GM23338 (cell line): ENCODE data around the gene CTRB2. TPM values are rescaled to one million over a fixed set of nuclear protein-coding genes. Genes with fewer than 3 reads are reported as not detected.
A peak's percentile ranks its signal among the peaks of the same experiment; 100 is the strongest.

Experiments
- ATAC-seq: fragments of 200-7000 bp; cut with Tn5 transposase; 3 replicates; pipeline ENCODE4 v1.9.1; 2020
- DNase-seq: peaks from one replicate; pipeline ENCODE4 v3.0.0-alpha.2; 2015; ENCODE audit warnings: low spot score
- H2AFZ ChIP-seq: fragments of 200-600 bp; sonication (generic); 2 replicates; pipeline ENCODE4 v1.8.0; 2016; ENCODE audit warnings: antibody characterized with exemption, mild to moderate bottlenecking, moderate library complexity
- H3F3A ChIP-seq: fragments of 200-600 bp; sonication (generic); replicated peaks from 2 replicates; pipeline ENCODE4 v1.8.0; 2017; ENCODE audit warnings: antibody characterized with exemption, mixed run types, low read depth
- H3K27ac ChIP-seq: fragments of 200-600 bp; sonication (generic); 2 replicates; pipeline ENCODE4 v1.6.1; 2016; ENCODE audit warnings: low read depth
- H3K27me3 ChIP-seq: fragments of 200-600 bp; sonication (generic); 2 replicates; pipeline ENCODE4 v1.8.0; 2016; ENCODE audit warnings: mild to moderate bottlenecking, mixed run types, moderate library complexity; ENCODE audit not compliant: insufficient read depth
- H3K36me3 ChIP-seq: fragments of 200-600 bp; sonication (generic); 2 replicates; pipeline ENCODE4 v1.8.0; 2016; ENCODE audit warnings: mild to moderate bottlenecking; ENCODE audit not compliant: insufficient read depth
- H3K4me1 ChIP-seq: fragments of 200-600 bp; sonication (generic); 2 replicates; pipeline ENCODE4 v1.8.0; 2016; ENCODE audit warnings: mild to moderate bottlenecking, moderate library complexity; ENCODE audit not compliant: insufficient read depth
- H3K4me2 ChIP-seq: fragments of 200-600 bp; sonication (generic); 2 replicates; pipeline ENCODE4 v1.7.1; 2017; ENCODE audit warnings: mixed run types
- H3K4me3 ChIP-seq: fragments of 200-600 bp; sonication (generic); 2 replicates; pipeline ENCODE4 v1.6.1; 2016; ENCODE audit warnings: mixed run types
- H3K79me2 ChIP-seq: fragments of 200-600 bp; sonication (generic); replicated peaks from 2 replicates; pipeline ENCODE4 v1.8.0; 2017; ENCODE audit warnings: mild to moderate bottlenecking; ENCODE audit not compliant: insufficient read depth
- H3K9me2 ChIP-seq: fragments of 200-600 bp; sonication (generic); 2 replicates; pipeline ENCODE4 v1.8.0; 2017; ENCODE audit not compliant: insufficient read depth
- H4K20me1 ChIP-seq: fragments of 200-600 bp; sonication (generic); replicated peaks from 2 replicates; pipeline ENCODE4 v1.8.0; 2017; ENCODE audit warnings: mild to moderate bottlenecking; ENCODE audit not compliant: insufficient read depth
- H3K27ac Mint-ChIP-seq: 2 replicates; pipeline ENCODE4 v1.8.0; 2020; ENCODE audit warnings: inconsistent platforms, mild to moderate bottlenecking, moderate library complexity, mixed read lengths
- H3K27me3 Mint-ChIP-seq: 3 replicates; pipeline ENCODE4 v1.8.0; 2022; ENCODE audit warnings: low read depth, mild to moderate bottlenecking, moderate library complexity, mixed read lengths, inconsistent platforms; ENCODE audit not compliant: insufficient read depth, poor library complexity
- H3K36me3 Mint-ChIP-seq: 3 replicates; pipeline ENCODE4 v1.8.0; 2021; ENCODE audit warnings: low read depth, mild to moderate bottlenecking, inconsistent platforms, moderate library complexity, mixed read lengths
- H3K4me1 Mint-ChIP-seq: 3 replicates; pipeline ENCODE4 v1.8.0; 2020; ENCODE audit warnings: mild to moderate bottlenecking, inconsistent platforms, mixed read lengths
- H3K4me3 Mint-ChIP-seq: 3 replicates; pipeline ENCODE4 v1.8.0; 2021; ENCODE audit warnings: moderate library complexity, mild to moderate bottlenecking, inconsistent platforms, mixed read lengths
- H3K9me3 Mint-ChIP-seq: 3 replicates; pipeline ENCODE4 v1.8.0; 2020; ENCODE audit warnings: moderate library complexity, mild to moderate bottlenecking, inconsistent platforms, mixed read lengths
- CREB1 ChIP-seq: fragments of 250-450 bp; sonication (Bioruptor Pico); IDR thresholded peaks from 2 replicates; pipeline ENCODE4 v1.5.0; 2020; ENCODE audit warnings: low read depth, mild to moderate bottlenecking, moderate library complexity
- EZH2 ChIP-seq: fragments of 200-600 bp; sonication (generic); IDR thresholded peaks from one replicate; pipeline ENCODE4 v1.8.0; 2017; ENCODE audit warnings: antibody characterized with exemption, mild to moderate bottlenecking, low read depth; ENCODE audit not compliant: unreplicated experiment
- EZH2phosphoT487 ChIP-seq: fragments of 200-600 bp; sonication (generic); IDR thresholded peaks from one replicate; pipeline ENCODE4 v1.8.1; 2018; ENCODE audit warnings: antibody characterized with exemption; ENCODE audit not compliant: unreplicated experiment
- JUNB ChIP-seq: IDR thresholded peaks from one replicate; pipeline ENCODE4 v1.6.1; 2016; ENCODE audit warnings: antibody characterized with exemption; ENCODE audit not compliant: unreplicated experiment
- NANOG ChIP-seq: IDR thresholded peaks from 2 replicates; pipeline ENCODE4 v1.6.1; 2016; ENCODE audit warnings: antibody characterized with exemption, borderline replicate concordance
- POLR2AphosphoS5 ChIP-seq: IDR thresholded peaks from 2 replicates; pipeline ENCODE4 v1.6.1; 2016; ENCODE audit warnings: antibody characterized with exemption, low read depth
- STAT1 ChIP-seq: IDR thresholded peaks from one replicate; pipeline ENCODE4 v1.6.1; 2016; ENCODE audit warnings: antibody characterized with exemption; ENCODE audit not compliant: unreplicated experiment
- ZNF114 ChIP-seq: fragments of 250-450 bp; sonication (Bioruptor Pico); IDR thresholded peaks from 2 replicates; pipeline ENCODE4 v1.5.0; 2020; ENCODE audit warnings: mild to moderate bottlenecking, moderate library complexity
- ZNF462 ChIP-seq: fragments of 250-450 bp; sonication (Bioruptor Pico); IDR thresholded peaks from 2 replicates; pipeline ENCODE4 v1.5.0; 2020; ENCODE audit warnings: mild to moderate bottlenecking, moderate library complexity
- polyA plus RNA-seq: library from polyadenylated mRNA; unstranded; fragments of >200 nt; fragmentation: Nextera tagmentation; extraction: Ambion mirVana; gene quantifications from 2 replicates; pipeline ENCODE4 v1.2.1, GENCODE V29; 2016
- total RNA-seq: library from RNA; depleted of rRNA; stranded (reverse); fragments of >200 nt; shearing (Covaris generic); gene quantifications from 2 replicates; pipeline ENCODE4 v1.2.3, GENCODE V29; 2014

Gene CTRB2
- total and polyA plus RNA-seq, 2 experiments from 2014 or later: not detected

- TF ChIP-seq EZH2phosphoT487: no peak
- TF ChIP-seq ZNF462 (CRISPR knock-in tag): no peak
- TF ChIP-seq ZNF114 (CRISPR knock-in tag): no peak
These were observed 29.9 kb upstream of the CTRB2 start (continued) for GRCh38 chr16:75236736-75237397.

- H3K36me3 Mint-ChIP-seq: peaks cover 64% of the 10 kb centered on the region
- DNase-seq (no peak), ATAC-seq (no peak)
- no peak overlapping the region for H3K27ac Mint-ChIP-seq
- no peaks in the 10 kb centered on the region for H3K9me3 Mint-ChIP-seq
- H3K27ac ChIP-seq: 0 out of 2 replicates have a peak overlapping the region, but pooled peaks have one; percentile 55
- no peak overlapping the region; the same call in 2 of the 3 replicates for H3K4me3 Mint-ChIP-seq
- H3K79me2 ChIP-seq: peaks cover 44% of the 10 kb centered on the region
- no peak overlapping the region for H3K4me3 ChIP-seq
- H3K4me1 ChIP-seq: no peaks in the 10 kb centered on the region; the same call in 1 of the 2 replicates
- no peaks in the 10 kb centered on the region for H3K9me2 ChIP-seq
- peaks cover 21% of the 10 kb centered on the region; the same call in 1 of the 2 replicates for H3K36me3 ChIP-seq
- H3K4me1 Mint-ChIP-seq: peaks cover 21% of the 10 kb centered on the region
- H3K4me2 ChIP-seq: no peak overlapping the region
- no peak overlapping the region for H2AFZ ChIP-seq
- no peaks in the 10 kb centered on the region for H3K27me3 ChIP-seq
- peaks cover 25% of the 10 kb centered on the region for H3F3A ChIP-seq
- peaks cover 26% of the 10 kb centered on the region for H3K27me3 Mint-ChIP-seq
- peaks cover 5% of the 10 kb centered on the region for H4K20me1 ChIP-seq
- TF ChIP-seq JUNB (no peak), EZH2 (no peak), ZNF114 (CRISPR knock-in tag) (no peak), STAT1 (no peak), EZH2phosphoT487 (no peak), POLR2AphosphoS5 (no peak), CREB1 (CRISPR knock-in tag) (no peak), NANOG (no peak), ZNF462 (CRISPR knock-in tag) (no peak)
These were observed 29.3 kb upstream of the CTRB2 start for GRCh38 chr16:75236232-75236631.
